Activated CD4-positive, alpha-beta T cell treated with anti-CD3 and anti-CD28 coated beads, Interleukin-10, Interleukin-2, amounts not matched to agents 100 ng/mL and 50 ng/mL, durations not matched to agents 16 hours and 8 hours (primary cell): ENCODE results near the gene USP7.
"Not testable (repeated sequence)": the region's sequence is repeated elsewhere in the genome, so short reads cannot be mapped to it uniquely, and the experiment has no call there.

Experiments used
- DNase-seq: peaks from one replicate; pipeline ENCODE4 v3.0.0-alpha.2; 2020

USP7 gene

DNA sequence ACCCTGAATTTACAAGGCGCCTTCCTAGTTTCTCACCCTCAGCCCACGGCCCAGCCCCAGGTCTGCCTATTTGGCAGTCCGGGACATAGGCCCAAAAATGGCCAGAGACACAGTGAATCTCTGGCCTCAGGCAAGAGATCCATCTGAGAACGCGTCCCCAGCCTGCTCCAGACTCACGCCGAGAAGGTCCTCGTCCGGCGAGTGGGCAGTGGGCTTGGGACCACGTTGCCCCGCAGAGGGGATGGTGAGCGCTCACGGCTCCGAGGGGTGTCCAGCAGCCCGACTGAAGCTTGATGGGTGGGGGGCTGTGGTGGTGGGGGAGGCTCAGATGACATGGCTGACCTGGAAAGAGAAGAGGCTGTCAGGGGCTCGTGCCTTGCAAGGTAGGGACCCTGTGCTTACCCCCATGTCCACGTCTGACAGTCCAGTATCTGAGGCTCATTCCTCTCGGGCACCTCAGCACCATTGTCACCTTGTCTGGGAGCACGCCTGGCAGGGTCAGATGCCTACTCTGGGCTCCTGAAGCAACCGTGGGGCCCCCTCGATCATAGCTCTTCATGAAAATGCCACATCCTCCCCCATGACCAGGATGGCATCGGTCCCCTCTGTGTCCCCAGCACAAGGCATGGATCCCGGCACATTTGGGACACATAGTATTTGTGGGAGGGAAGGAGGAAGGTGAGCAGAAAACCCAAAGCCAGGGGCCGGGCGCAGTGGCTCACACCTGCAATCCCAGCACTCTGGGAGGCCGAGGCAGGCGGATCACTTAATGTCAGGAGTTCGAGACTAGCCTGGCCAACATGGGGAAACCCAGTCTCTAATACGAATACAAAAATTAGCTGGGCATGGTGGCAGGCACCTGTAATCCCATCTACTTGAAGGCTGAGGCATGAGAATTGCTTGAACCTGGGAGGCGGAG, 104.5 kb downstream of the USP7 start:
- no peak for DNase-seq

DNA sequence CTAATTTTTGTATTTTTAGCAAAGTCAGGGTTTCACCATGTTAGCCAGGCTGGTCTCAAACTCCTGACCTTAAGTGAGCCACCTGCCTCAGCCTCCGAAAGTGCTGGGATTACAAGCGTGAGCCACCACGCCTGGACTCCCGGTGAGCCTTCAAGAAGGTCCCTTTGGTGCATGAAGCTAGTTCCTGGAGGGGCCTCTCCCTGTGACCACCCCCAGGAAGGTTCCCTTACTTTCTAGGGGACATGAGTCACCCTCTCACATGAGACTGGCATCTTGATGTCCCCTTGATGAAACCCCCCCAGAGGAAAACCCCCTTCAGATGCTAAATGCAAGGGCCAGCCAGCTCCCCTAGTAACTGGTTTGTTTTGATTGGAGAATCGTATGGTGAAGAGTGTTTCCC, 107.7 kb downstream of the USP7 start:
- DNase-seq: no peak

DNA sequence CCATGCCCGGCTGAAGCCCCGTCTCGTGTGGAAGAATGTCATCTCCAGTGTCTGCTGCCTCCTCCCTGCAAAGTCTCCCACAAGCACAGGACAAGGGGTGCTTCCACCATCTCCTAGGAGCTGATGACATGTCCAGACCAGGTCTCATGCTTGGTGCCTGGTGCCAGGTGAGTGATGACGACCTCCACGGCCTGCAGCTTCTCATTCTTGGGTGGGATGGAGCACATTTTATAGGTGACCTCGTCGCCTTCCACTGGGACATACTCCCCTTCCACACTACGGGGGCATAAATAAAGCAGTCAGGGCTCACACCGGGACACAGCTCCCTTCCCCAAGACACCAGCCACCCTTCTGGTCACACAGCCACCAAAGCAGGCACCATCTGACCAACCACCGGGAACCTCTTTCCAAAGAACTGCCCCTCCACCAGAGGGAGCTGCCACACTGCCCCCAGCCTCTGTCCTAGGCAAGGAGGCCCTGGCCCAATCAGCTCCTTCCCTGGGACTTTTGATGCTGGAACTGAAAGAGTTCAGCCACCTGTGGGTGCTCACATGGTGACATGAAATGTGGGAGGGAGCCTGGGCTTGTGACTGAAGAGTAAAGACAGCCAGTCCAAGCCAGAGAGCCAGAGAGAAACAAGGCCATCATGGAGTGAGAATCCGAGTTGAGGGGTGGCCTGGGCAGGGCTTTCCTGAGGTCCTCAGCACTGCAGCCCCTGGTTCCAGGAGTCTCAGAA, 108.5 kb downstream of the USP7 start:
- no peak for DNase-seq

DNA sequence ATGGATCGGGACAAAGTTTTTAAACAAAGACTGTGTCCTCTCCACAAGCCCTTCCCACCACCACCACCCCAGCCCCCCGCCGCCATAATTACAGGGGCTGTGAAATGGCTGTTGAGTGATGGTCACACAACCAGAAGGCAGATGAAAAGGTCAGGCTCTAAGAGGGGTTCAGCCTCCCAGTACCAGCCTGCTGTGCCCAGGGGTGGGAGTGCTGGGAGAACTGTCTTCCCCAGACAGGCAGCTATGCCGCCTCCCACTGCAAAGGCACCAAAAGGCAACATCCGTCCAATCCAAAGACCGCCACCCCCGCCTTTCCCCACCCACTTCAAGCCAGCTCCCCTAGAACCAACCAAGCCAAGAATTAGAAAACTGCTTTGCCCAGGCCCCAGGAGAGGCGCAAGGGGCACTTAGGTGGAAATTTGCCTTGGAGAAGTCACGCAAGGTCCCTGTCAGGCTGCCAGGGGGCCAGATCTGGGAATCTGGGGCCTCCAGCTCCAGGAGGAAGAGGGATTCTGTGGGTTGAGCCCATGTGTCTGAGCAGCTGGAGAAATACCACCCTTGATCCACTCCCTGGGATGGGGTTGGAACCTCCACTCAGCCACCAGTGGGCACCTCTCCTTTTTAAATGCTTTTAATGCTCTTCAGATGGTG, 109.3 kb downstream of the USP7 start:
- no peak for DNase-seq

DNA sequence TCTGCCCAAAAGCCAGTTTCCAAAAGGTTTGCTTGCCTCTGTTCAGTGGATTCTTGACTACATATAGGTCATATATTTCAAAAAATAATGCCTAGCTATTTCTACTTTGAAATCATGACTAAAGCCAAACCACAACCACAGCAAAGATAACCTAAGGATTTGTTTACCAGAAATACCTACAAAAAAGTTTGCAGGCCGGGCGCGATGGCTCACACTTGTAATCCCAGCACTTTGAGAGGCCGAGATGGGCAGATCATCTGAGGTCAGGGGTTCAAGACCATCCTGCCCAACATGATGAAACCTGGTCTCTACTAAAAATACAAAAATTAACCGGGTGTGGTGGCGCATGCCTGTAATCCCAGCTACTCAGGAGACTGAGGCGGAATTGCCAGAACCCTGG, 110.1 kb downstream of the USP7 start:
- DNase-seq: no peak

DNA sequence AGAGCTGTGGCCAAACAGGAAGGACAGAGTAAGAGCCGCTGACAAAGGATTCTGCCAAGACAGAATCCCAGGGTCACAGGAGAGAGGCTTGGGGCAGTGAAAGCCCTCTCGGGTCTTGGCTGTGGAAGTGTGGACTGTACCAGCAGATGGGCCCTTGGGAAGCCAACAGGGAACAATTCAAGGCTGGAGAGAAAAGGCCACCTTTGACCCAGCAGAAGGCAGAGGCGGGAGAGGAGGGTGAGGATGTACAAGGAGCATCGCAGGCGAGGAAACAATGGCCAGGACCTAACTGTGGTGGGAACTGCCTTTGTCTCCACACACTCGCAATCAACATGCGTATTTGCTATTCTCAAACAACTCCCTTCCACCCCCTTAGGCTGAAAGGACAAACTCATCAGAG, 110.6 kb downstream of the USP7 start:
- DNase-seq: no peak

DNA sequence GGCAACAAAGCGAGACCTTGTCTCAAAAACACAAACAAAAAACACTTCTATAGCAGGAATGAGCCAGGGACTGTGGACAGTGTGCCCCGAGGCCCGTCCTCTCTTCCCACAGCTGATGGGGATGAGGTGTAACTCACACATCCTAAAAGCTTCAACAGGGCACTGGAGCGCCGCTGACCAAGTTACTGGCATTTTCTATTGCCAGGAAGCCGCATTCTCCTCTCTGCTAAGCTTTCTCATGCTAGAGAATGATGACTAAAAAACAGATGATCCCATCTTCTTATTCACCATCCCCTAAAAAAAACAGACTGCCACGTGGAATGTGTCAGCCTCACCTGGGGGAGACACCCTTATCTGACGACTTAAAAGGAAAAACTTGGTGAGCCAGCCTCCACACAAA, 111.2 kb downstream of the USP7 start:
- no peak for DNase-seq

DNA sequence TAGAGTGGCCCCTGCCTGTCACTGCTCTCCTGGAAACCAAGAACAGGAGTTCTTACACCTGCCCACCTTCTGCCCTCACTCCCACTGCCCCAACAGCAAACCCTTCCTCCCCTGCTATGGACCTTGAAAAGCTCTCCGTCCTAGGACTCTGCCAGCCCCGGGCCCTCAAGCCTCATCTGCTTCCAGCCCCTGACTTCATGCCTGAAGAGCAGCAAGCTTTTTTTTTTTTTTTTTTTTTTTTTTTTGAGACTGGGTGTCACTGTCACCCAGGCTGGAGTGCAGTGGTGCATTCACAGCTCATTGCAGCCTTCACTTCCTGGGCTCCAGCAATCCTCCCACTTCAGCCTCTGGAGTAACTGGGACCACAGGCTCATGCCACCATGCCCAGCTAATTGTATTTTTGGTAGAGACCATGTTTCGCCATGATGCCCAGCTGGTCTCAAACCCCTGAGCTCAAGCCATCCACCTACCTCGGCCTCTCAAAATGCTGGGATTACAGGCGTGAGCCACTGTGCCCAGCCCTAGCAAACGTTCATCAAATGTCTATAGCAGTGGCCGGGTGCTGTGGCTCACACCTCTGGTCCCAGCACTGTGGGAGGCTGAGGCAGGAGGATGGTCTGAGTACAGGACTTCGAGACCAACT, 111.8 kb downstream of the USP7 start:
- DNase-seq: no peak

DNA sequence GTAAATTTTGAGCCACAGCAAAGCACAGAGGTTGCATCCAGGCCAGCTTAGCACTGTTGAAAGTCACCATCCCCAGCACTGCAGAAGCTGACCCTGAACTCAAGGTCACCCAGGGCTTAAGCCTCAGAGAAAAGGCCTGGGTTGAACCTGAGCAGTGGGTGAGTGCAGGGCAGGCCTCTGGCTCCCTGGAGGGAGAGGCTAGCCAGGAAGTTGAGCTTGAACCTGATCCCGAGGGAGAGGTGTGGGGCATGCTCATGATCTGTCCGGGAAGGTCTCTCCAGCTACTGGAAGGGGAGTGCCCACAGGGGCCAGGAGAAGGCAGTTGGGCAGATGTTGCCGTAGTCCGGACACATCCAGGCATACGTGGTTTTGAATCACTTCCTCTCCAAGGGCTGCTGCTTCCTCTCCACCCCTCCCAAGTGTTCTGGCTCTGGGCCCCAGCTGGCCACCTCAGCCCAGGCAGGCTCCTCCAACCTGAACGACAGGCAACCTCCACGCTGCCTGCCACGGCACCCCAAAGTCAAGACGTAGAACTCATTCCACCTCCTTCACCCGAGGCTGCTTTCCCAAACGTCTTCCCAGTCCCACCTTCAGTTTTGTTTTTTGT, 113.3 kb downstream of the USP7 start:
- DNase-seq: no peak

DNA sequence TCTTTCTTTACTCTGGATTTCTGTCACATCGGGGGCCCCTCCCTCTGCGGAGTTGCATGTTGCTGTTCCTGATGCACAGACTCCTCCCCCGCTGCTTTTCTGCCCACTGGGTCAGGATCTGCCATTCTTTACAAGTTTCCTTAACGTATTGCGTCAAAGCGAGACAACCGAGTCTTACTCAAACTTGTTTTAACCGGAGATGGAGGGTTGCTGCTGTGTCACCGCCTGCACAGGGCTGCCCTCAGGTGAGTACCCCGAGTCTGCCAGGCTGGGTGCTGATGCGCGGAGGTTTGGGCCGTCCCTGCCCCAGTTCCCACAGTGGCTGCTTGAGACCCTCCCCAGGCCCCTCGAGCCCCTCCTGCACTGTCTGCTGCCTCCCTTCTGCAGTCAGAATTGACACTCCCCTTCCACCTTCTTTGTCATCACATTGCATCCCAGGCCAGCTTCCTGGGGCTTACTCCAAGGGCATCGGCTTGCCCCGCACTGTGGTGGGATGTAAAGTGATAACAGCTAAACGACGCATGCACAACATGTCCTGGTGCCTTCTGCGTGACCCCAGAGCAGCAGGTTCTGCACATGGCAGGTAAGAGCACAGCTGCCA, 114.2 kb downstream of the USP7 start:
- no peak for DNase-seq

DNA sequence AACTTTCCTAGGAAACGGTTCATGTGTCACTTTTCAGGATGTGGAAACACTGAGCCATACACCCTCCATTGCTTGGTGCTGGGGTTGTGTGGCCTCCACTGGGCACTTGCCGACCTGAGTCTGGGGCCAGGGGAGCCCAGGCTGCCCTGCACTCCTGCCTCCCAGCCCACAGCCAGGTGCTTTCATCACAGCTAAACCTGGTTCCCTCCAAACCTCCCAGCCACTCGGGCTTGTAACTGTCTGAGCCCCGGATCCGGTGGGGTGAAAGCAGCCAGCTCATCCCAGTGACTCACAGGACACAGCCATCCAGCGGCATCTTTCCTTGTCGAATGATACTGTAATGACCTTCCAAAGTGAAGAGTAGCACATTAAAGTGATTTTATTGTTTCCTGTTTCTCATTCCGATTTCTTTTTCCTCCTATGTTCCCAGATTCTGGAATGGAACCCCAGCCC, 114.7 kb downstream of the USP7 start:
- DNase-seq: no peak

DNA sequence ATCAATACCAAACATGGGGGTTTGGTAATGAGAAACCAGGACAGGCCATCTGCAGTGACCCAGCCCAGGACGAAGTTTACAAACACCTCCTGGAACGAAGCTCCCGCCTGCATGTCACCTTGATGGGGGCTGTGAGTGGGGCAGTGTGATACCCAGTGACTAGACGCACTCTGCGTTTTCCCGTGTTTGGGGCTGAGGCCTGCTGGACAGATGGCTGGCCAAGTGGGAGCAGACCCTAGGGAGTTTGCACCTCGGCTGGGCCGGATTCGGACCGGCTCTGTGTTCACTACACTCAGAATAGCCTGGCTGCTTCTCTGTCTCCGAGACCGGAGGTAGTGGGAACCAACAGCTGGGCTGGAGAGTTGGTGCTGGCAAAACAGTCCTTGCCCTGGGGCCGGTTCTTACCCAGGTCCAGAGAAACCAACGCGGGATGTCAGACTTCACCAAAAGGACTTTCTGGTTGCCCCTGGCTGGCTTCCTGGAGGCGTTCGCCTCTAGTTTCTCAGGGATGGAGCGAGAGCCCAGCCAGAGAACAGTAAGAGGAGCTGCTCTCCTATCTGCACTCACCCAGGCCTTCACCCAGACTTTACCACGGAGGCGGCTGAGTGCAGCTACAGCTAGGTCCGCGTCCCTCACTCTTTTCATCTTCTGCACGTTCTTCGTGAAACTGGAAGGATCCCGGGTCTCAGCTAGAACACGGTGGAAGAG, 115.3 kb downstream of the USP7 start:
- no peak for DNase-seq

DNA sequence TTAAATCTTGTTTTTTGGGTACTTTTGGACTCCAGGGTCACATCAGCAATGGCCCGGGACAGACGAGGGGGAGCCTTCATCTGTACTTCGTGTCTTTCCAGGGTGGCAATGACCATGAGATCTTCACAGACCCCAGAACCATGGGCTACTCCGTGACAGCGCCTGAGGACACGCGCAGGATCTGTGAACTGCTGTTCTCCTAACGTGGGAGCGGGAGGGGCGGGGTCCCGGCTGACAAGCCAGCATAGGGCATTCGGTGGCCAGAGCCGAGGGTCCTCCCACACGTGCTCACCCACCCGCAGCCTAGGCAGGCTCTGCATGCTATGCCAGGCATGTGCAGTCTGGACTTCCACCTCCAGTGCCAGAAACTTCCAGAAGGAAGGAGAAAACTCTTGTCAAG, 116.1 kb downstream of the USP7 start:
- no peak for DNase-seq

DNA sequence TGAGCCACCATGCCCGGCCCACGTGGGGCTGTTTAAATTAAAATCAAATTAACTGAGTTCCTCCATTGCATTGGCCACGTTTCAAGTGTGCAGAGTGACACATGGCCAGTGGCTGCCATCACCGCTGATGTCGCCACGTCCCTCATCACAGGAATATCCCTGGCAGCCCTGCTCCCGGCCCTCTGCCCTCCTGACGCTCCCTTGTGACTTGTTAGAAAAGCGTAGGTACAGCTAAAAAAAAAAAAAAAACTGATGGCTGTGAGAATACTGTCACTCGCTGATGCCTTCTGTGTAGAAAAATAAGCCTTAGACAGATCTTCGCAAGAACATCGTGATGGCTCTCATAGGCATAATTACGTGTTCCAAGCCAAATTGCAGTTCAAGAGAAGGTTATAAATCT, 116.6 kb downstream of the USP7 start:
- DNase-seq: no peak

DNA sequence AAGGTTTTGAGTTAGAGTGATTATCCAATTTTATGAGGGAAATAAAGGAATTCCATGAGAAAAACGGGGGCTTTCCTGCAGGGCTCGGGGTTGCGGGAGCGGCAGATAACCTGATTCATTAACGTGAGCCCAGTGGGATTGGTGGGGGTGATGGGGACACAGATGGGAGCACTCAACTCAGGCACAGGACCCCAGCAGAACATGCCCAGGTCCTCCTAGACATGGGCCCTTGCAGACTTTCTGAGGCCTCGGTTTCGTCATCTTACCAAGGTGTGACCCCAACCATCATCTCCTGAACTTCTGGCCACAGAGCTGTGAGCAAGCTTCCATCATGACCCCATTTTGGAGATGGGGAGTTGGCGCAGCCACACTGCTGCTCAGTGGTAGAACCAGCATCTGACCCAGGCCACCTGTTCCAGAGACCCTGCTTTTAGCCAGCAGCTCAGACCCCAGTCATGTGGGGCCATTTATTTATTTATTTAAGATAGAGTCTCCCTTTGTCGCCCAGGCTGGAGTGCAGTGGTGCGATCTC, 117.2 kb downstream of the USP7 start:
- no peak for DNase-seq

DNA sequence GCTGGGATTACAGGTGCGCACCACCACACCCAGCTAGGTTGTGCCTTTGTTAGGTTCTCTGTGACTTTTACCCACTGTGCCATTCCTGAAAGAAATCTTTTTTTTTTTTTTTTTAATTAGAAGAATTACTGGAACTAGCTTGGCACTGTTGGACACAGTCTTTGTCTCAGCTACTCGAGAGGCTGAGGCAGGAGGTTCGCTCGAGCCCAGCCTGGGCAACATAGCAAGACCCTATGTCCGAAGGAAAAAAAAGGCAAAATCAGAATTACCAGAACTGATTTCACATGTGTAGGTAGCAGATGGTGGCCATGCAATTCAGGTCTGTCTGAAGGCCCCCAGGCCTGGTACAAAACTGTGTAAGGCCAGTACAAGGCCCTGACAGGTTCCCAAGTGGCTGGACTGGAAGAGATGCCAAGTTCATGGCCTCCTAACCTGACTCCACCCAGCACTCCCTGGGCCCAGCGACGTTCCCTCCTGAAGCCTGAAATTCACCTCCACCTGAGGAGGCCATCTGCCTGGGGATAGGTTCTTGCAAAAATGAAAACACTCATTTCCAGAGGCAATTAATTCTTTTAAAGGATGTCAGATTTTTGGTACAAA, 117.9 kb downstream of the USP7 start:
- no peak for DNase-seq

DNA sequence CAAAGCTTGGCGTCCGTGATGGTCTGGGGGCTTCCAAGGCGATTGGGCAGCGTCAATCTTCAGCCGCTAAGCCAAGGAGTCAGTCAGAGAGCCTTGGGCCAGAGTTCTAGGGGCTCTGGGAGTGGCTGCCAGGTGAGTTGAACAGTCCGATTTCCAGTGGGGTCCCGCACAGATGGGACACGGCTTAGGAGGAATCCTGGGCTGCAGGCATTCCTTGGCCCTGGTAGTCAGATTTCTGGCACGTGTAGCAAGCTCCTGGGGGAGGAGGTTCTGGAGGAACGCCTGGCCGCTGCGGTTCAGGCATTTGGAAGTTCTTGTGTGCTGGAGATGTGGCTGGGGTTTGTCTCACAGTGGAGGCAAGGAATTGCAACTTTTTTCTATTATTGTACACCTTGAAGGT, 120.4 kb downstream of the USP7 start:
- DNase-seq: not testable (repeated sequence)
